ENCODE measurements around the gene GDA. TPM values are rescaled to one million over a fixed set of nuclear protein-coding genes. Genes with fewer than 3 reads are reported as not detected.

Gene GDA
- total RNA-seq, 1 experiment from 2014 or later = 3.6 TPM

DNA sequence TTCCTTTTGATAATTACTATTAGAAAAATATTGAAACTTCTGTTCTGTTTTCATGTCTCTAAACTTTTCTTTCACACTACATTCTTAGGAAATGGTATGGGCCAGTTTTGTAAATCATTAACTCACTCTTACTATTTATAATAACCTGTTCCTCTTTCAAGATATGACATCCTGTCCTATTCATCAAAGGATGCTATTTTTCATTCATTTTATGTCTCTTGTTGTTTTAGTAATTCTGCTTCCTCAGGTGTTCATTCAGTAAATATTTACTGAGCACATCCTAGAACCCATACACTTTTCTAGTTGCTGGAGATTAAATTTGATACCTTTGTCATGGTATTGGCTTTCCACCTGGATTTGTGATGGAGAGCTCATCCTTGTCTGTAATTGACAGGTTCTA, 58.0 kb downstream of the GDA start:
- H3K4me2 ChIP-seq (ENCODE audit: insufficient read depth, insufficient read length, low read length) = no peak overlapping the region
- no peaks in the 10 kb centered on the region for H3K23me2 ChIP-seq (ENCODE audit: insufficient read length, low read depth, low read length, poor library complexity, severe bottlenecking)
- H4K8ac ChIP-seq (replicated peaks; ENCODE audit: insufficient read length, low read depth, low read length) = no peak overlapping the region
- no peak overlapping the region for H4K5ac ChIP-seq (ENCODE audit: insufficient read length, low read depth, low read length)
- no peaks in the 10 kb centered on the region for H3K79me1 ChIP-seq (ENCODE audit: insufficient read depth, low read depth, low read length, poor library complexity, severe bottlenecking)
- no peak overlapping the region for H2AFZ ChIP-seq (ENCODE audit: low read length)
- no peak for TF ChIP-seq CTCF (conservative IDR thresholded peaks at IDR 0.05)
- Mint-ChIP-seq H3K9me3 (no peaks in the 10 kb centered on the region), H3K4me1 (no peaks in the 10 kb centered on the region), H3K36me3 (ENCODE audit: insufficient read depth in 1 of 3, low read depth in 3 of 3) (no peaks in the 10 kb centered on the region), H3K27ac (no peak overlapping the region), H3K27me3 (ENCODE audit: low read depth) (no peaks in the 10 kb centered on the region), H3K4me3 (no peak overlapping the region)
- no peak for DNase-seq
- no peak overlapping the region for H3K27ac ChIP-seq (ENCODE audit: insufficient read length, low read depth, low read length)
- H2BK12ac ChIP-seq (ENCODE audit: insufficient read length, low read depth, low read length) = no peak overlapping the region
- no peaks in the 10 kb centered on the region for H4K20me1 ChIP-seq (ENCODE audit: control insufficient read depth, insufficient read depth, insufficient read length)
- no peak overlapping the region for H3K18ac ChIP-seq (ENCODE audit: insufficient read length, low read depth, low read length)
- H3K14ac ChIP-seq (ENCODE audit: insufficient read depth, low read length) = no peak overlapping the region
- no peaks in the 10 kb centered on the region for H3K79me2 ChIP-seq (ENCODE audit: insufficient read depth, low read length)
- no peak overlapping the region for H3K23ac ChIP-seq (ENCODE audit: insufficient read length, low read depth, low read length)
- no peak overlapping the region for H3K9ac ChIP-seq (ENCODE audit: extremely low read depth, insufficient read length, low read length)
- no peaks in the 10 kb centered on the region for H3K9me3 ChIP-seq (ENCODE audit: control insufficient read depth, low read depth, low read length)
- H3K56ac ChIP-seq (ENCODE audit: insufficient read length, low read depth, low read length) = no peak overlapping the region
- no peak overlapping the region for H3K4ac ChIP-seq (ENCODE audit: low read depth, low read length)
- H3K27me3 ChIP-seq (ENCODE audit: insufficient read depth, low read length) = no peaks in the 10 kb centered on the region
- no peak overlapping the region for H2BK5ac ChIP-seq (ENCODE audit: insufficient read length, low read length)
- no peak overlapping the region for H2BK120ac ChIP-seq (ENCODE audit: low read depth, low read length, poor library complexity, severe bottlenecking)
- no peak overlapping the region for H3T11ph ChIP-seq (ENCODE audit: low read length)
- H2BK20ac ChIP-seq (ENCODE audit: low read depth, low read length, poor library complexity, severe bottlenecking) = no peak overlapping the region
- no peak overlapping the region for H4K91ac ChIP-seq (ENCODE audit: insufficient read length, low read depth, low read length)
- H2AK5ac ChIP-seq (ENCODE audit: insufficient read length, low read length) = no peak overlapping the region
- no peak overlapping the region for H2BK15ac ChIP-seq (ENCODE audit: low read depth, low read length)
- no peaks in the 10 kb centered on the region for H3K4me1 ChIP-seq (ENCODE audit: insufficient read depth, low read length)

Measured in H9 (cell line).